CD14-positive monocyte (primary cell): Measurements from ENCODE around the gene NELL1. TPM values are rescaled to one million over a fixed set of nuclear protein-coding genes. Genes with fewer than 3 reads are reported as not detected.

Source experiments
- DNase-seq, 3 donors: peaks; one replicate each; pipeline ENCODE4 v3.0.0-alpha.2; 2011 to 2022
- H2AFZ ChIP-seq: 2 replicates; pipeline ENCODE4 v1.6.0; 2012; ENCODE audit warnings: mild to moderate bottlenecking, low read depth, low read length, inconsistent platforms; ENCODE audit not compliant: insufficient read depth, poor library complexity, severe bottlenecking
- H3K27ac ChIP-seq, 2 donors: 1 replicate in 1 of 2; 2 replicates in 1 of 2; pipeline ENCODE4 v1.5.1; 2012 to 2013; ENCODE audit warnings: low read length in 2 of 2, control low read depth in 1 of 2, inconsistent platforms in 1 of 2, low read depth in 1 of 2, mild to moderate bottlenecking in 1 of 2
- H3K27me3 ChIP-seq, 2 donors: one replicate each; pipeline versions ENCODE4 v1.6.0 to v1.6.1; 2011 to 2013; ENCODE audit warnings: low read length in 2 of 2; ENCODE audit not compliant: control insufficient read depth in 2 of 2, insufficient read depth in 2 of 2
- H3K36me3 ChIP-seq, 2 donors: replicated peaks in 1 of 2; 1 replicate in 1 of 2; 2 replicates in 1 of 2; pipeline versions ENCODE4 v1.5.1 to v1.6.1; 2012 to 2013; ENCODE audit warnings: low read length in 2 of 2, control low read depth in 1 of 2, inconsistent platforms in 1 of 2, mild to moderate bottlenecking in 1 of 2; ENCODE audit not compliant: insufficient read depth in 2 of 2, control insufficient read depth in 1 of 2
- H3K4me1 ChIP-seq, 2 donors: 1 replicate in 1 of 2; 2 replicates in 1 of 2; pipeline versions ENCODE4 v1.5.1 to v1.6.1; 2012 to 2013; ENCODE audit warnings: low read length in 2 of 2, control low read depth in 1 of 2, inconsistent platforms in 1 of 2, mild to moderate bottlenecking in 1 of 2, moderate library complexity in 1 of 2; ENCODE audit not compliant: insufficient read depth in 2 of 2, control insufficient read depth in 1 of 2
- H3K4me2 ChIP-seq: replicated peaks from 2 replicates; pipeline ENCODE3; 2012; ENCODE audit warnings: low read length, moderate library complexity, mild to moderate bottlenecking; ENCODE audit not compliant: poor library complexity, severe bottlenecking; ENCODE audit errors: extremely low read depth
- H3K4me3 ChIP-seq, 3 experiments: fragments of 200-600 bp in 1 of 3; sonication (generic) in 1 of 3; replicated peaks in 1 of 3; 1 replicate in 2 of 3; 2 replicates in 1 of 3; pipeline ENCODE4 v1.5.1; 2011 to 2013; ENCODE audit warnings: low read length in 3 of 3, mild to moderate bottlenecking in 3 of 3, control low read depth in 2 of 3, low read depth in 2 of 3, inconsistent platforms in 1 of 3, moderate library complexity in 1 of 3
- H3K79me2 ChIP-seq: 2 replicates; pipeline ENCODE4 v1.6.0; 2012; ENCODE audit warnings: mild to moderate bottlenecking, control low read depth, inconsistent platforms, low read length, moderate library complexity; ENCODE audit not compliant: insufficient read depth
- H3K9ac ChIP-seq: 2 replicates; pipeline ENCODE4 v1.6.0; 2017; ENCODE audit warnings: low read length, mild to moderate bottlenecking; ENCODE audit not compliant: insufficient read depth, poor library complexity, severe bottlenecking
- H3K9me3 ChIP-seq, 2 donors: replicated peaks in 1 of 2; 1 replicate in 1 of 2; 2 replicates in 1 of 2; pipeline versions ENCODE4 v1.5.1 to v1.6.1; 2012 to 2013; ENCODE audit warnings: low read length in 2 of 2, control low read depth in 1 of 2; ENCODE audit not compliant: control insufficient read depth in 1 of 2, insufficient read depth in 1 of 2
- H4K20me1 ChIP-seq: 2 replicates; pipeline ENCODE4 v1.6.0; 2012; ENCODE audit warnings: mild to moderate bottlenecking, low read length, control low read depth, moderate library complexity; ENCODE audit not compliant: insufficient read depth
- H3K27ac Mint-ChIP-seq, 7 donors: one replicate each; pipeline ENCODE4 v1.8.0; 2020; ENCODE audit warnings: mild to moderate bottlenecking in 7 of 7, mixed read lengths in 7 of 7, moderate library complexity in 6 of 7, inconsistent platforms in 2 of 7
- H3K27me3 Mint-ChIP-seq, 3 donors: one replicate each; pipeline ENCODE4 v1.8.0; 2021 to 2022; ENCODE audit warnings: low read depth in 3 of 3, mild to moderate bottlenecking in 3 of 3, mixed read lengths in 3 of 3, moderate library complexity in 3 of 3, inconsistent platforms in 1 of 3
- H3K36me3 Mint-ChIP-seq, 2 donors: one replicate each; pipeline ENCODE4 v1.8.0; 2020; ENCODE audit warnings: mixed read lengths in 2 of 2, inconsistent platforms in 1 of 2, mild to moderate bottlenecking in 1 of 2
- H3K4me1 Mint-ChIP-seq: one replicate; pipeline ENCODE4 v1.8.0; 2020; ENCODE audit warnings: mild to moderate bottlenecking, mixed read lengths
- H3K4me3 Mint-ChIP-seq, 2 donors: one replicate each; pipeline ENCODE4 v1.8.0; 2020; ENCODE audit warnings: mild to moderate bottlenecking in 2 of 2, mixed read lengths in 2 of 2, moderate library complexity in 1 of 2
- H3K9me3 Mint-ChIP-seq, 7 donors: one replicate each; pipeline ENCODE4 v1.8.0; 2020 to 2022; ENCODE audit warnings: mixed read lengths in 7 of 7, mild to moderate bottlenecking in 6 of 7, moderate library complexity in 6 of 7, inconsistent platforms in 2 of 7
- CTCF ChIP-seq: fragments of 200-600 bp; IDR thresholded peaks from one replicate; pipeline ENCODE4 v1.8.0; 2022; ENCODE audit warnings: antibody characterized with exemption, mild to moderate bottlenecking
- WGBS: methylation state at CpG from one replicate; pipeline ENCODE4 v1.1.5; 2013; ENCODE audit warnings: missing lambda C conversion rate; ENCODE audit not compliant: insufficient coverage; 5-methylcytosine and 5-hydroxymethylcytosine counted together
- intact Hi-C, 2 donors: fragments of 100-400 bp; cut with micrococcal nuclease; formaldehyde crosslinking; loops; one replicate each; pipeline versions ENCODE4 v1.15.0 to v1.15.1; 2023
- polyA plus RNA-seq, 3 donors: library from polyadenylated mRNA; depleted of rRNA in 1 of 3; unstranded in 2 of 3; stranded (reverse) in 1 of 3; fragments of 300-500 nt in 2 of 3; fragments of >200 nt in 1 of 3; fragmentation: Illumina TruSeq in 2 of 3; gene quantifications; 1 replicate in 2 of 3; 2 replicates in 1 of 3; pipeline ENCODE4 v1.2.3, GENCODE V29; 2012 to 2021

The NELL1 gene
- polyA plus RNA-seq, 3 donors, result not detected

GRCh38 chr11:21427726-21428125 lies 758.3 kb downstream of the NELL1 start:
- no peak for TF ChIP-seq CTCF
- H3K9me3 Mint-ChIP-seq, result peaks cover 0 to 3% (median 0%) of the 10 kb centered on the region in 7 donors

GRCh38 chr11:21428796-21429195 lies 759.4 kb downstream of the NELL1 start:
- TF ChIP-seq CTCF, result no peak
- Mint-ChIP-seq H3K4me3 (no peak overlapping the region), H3K27ac (no peak overlapping the region), H3K4me1 (no peaks in the 10 kb centered on the region), H3K27me3 (peaks cover 0 to 2% (median 2%) of the 10 kb centered on the region in 3 donors), H3K36me3 (no peaks in the 10 kb centered on the region), H3K9me3 (peaks cover 0 to 3% (median 0%) of the 10 kb centered on the region in 7 donors)
- H4K20me1 ChIP-seq, result no peaks in the 10 kb centered on the region
- H3K9me3 ChIP-seq, result no peaks in the 10 kb centered on the region
- no peak overlapping the region for H2AFZ ChIP-seq
- H3K36me3 ChIP-seq, result no peaks in the 10 kb centered on the region
- H3K4me1 ChIP-seq, result no peaks in the 10 kb centered on the region
- intact Hi-C loops, result no loop called here
- no peak overlapping the region for H3K27ac ChIP-seq
- no peak overlapping the region for H3K4me3 ChIP-seq
- DNase-seq, result no peak
- H3K9ac ChIP-seq, result no peak overlapping the region
- no peak overlapping the region for H3K4me2 ChIP-seq
- H3K27me3 ChIP-seq, result no peaks in the 10 kb centered on the region
- no peaks in the 10 kb centered on the region for H3K79me2 ChIP-seq
- no CpG with 5 or more reads among the region's 1 CpG for WGBS

More at GRCh38 chr11:21427726-21428125, 758.3 kb downstream of the NELL1 start:
- no CpG with 5 or more reads among the region's 1 CpG for WGBS
- Histone ChIP-seq H3K9me3 (no peaks in the 10 kb centered on the region), H3K9ac (no peak overlapping the region), H3K27ac (no peak overlapping the region), H3K27me3 (no peaks in the 10 kb centered on the region), H4K20me1 (no peaks in the 10 kb centered on the region), H3K4me1 (no peaks in the 10 kb centered on the region), H3K36me3 (no peaks in the 10 kb centered on the region), H3K79me2 (no peaks in the 10 kb centered on the region), H3K4me2 (no peak overlapping the region), H2AFZ (no peak overlapping the region), H3K4me3 (no peak overlapping the region)
- no peak overlapping the region for H3K4me3 Mint-ChIP-seq
- no peak overlapping the region for H3K27ac Mint-ChIP-seq
- intact Hi-C loops, result no loop called here
- H3K27me3 Mint-ChIP-seq, result peaks cover 0 to 2% (median 2%) of the 10 kb centered on the region in 3 donors
- H3K4me1 Mint-ChIP-seq, result no peaks in the 10 kb centered on the region
- no peaks in the 10 kb centered on the region for H3K36me3 Mint-ChIP-seq
- DNase-seq, result no peak
